Sigmoid colon (tissue), 7 donors: ENCODE data around the gene PROX1. TPM values are rescaled to one million over a fixed set of nuclear protein-coding genes. Genes with fewer than 3 reads are reported as not detected.

ENCODE experiments used
- DNase-seq: peaks from one replicate; pipeline ENCODE4 v3.0.0-alpha.2; 2019
- H3K27ac ChIP-seq, 4 donors: fragments of 200-600 bp; sonication (generic); one replicate each; pipeline ENCODE4 v1.5.1; 2016 to 2019; ENCODE audit warnings: mild to moderate bottlenecking in 1 of 4
- H3K27me3 ChIP-seq, 3 donors: fragments of 200-600 bp; sonication (generic); one replicate each; pipeline ENCODE4 v1.5.1; 2019; ENCODE audit warnings: mild to moderate bottlenecking in 1 of 3
- H3K36me3 ChIP-seq, 4 donors: fragments of 200-600 bp; sonication (generic); one replicate each; pipeline ENCODE4 v1.5.1; 2016 to 2019
- H3K4me1 ChIP-seq, 4 donors: fragments of 200-600 bp; sonication (generic); one replicate each; pipeline ENCODE4 v1.5.1; 2017 to 2019
- H3K4me3 ChIP-seq, 4 donors: fragments of 200-600 bp; sonication (generic); one replicate each; pipeline ENCODE4 v1.5.1; 2017 to 2019; ENCODE audit warnings: mild to moderate bottlenecking in 2 of 4, moderate library complexity in 1 of 4
- H3K9me3 ChIP-seq, 4 donors: fragments of 200-600 bp in 3 of 4; sonication (generic) in 3 of 4; one replicate each; pipeline versions ENCODE4 v1.5.1 to v1.6.1; 2013 to 2019
- CTCF ChIP-seq, 4 experiments: fragments of 450-650 bp in 3 of 4; fragments of 200-600 bp in 1 of 4; IDR thresholded peaks; one replicate each; pipeline ENCODE4 v1.5.1; 2016 to 2019; ENCODE audit warnings: antibody characterized with exemption in 4 of 4, mild to moderate bottlenecking in 3 of 4, moderate library complexity in 2 of 4
- EP300 ChIP-seq, 4 donors: sonication (generic); formaldehyde crosslinking; IDR thresholded peaks; one replicate each; pipeline ENCODE4 v1.6.1; 2017; ENCODE audit warnings: antibody characterized with exemption in 4 of 4
- POLR2A ChIP-seq, 2 donors: fragments of 450-650 bp; IDR thresholded peaks; one replicate each; pipeline ENCODE4 v1.6.1; 2016; ENCODE audit warnings: antibody characterized with exemption in 2 of 2, mild to moderate bottlenecking in 2 of 2, moderate library complexity in 2 of 2
- POLR2AphosphoS5 ChIP-seq, 4 donors: sonication (generic); formaldehyde crosslinking; IDR thresholded peaks; one replicate each; pipeline ENCODE4 v1.6.1; 2017; ENCODE audit warnings: antibody characterized with exemption in 4 of 4
- WGBS, 2 donors: extraction: QIAGEN DNeasy Blood & Tissue Kit; methylation state at CpG; one replicate each; pipeline ENCODE4 v1.1.7; 2013; 5-methylcytosine and 5-hydroxymethylcytosine counted together
- intact Hi-C: fragments of 100-400 bp; cut with DNase I; formaldehyde crosslinking; loops from one replicate; pipeline ENCODE4 v1.15.1; 2023
- polyA plus RNA-seq, 3 donors: library from polyadenylated mRNA; stranded (reverse); fragments of 200-250 nt; gene quantifications; one replicate each; pipeline ENCODE4 v1.2.3, GENCODE V29; 2013
- total RNA-seq, 4 donors: library from RNA; depleted of rRNA; stranded (reverse); fragments of >200 nt; gene quantifications; one replicate each; pipeline ENCODE4 v1.1.0, GENCODE V29; 2016
- donor health status: healthy with polysubstance abuse.
- donor health status: Bipolar disorder and iron deficiency.
- donor health status: healthy.

PROX1 gene
- total and polyA plus RNA-seq, 7 donors = 1.4 to 7.7 (median 5.4) TPM

GRCh38 chr1:214005708-214006107 is 17.9 kb downstream of the PROX1 start:
- Histone ChIP-seq H3K9me3 (no peaks in the 10 kb centered on the region), H3K27me3 (no peaks in the 10 kb centered on the region), H3K27ac (no peak overlapping the region), H3K4me1 (peaks cover 0 to 13% (median 5%) of the 10 kb centered on the region in 4 donors), H3K4me3 (no peak overlapping the region), H3K36me3 (no peaks in the 10 kb centered on the region)
- TF ChIP-seq EP300 (IDR thresholded peaks at IDR 0.05) (no peak), POLR2A (IDR thresholded peaks at IDR 0.05) (no peak), POLR2AphosphoS5 (IDR thresholded peaks at IDR 0.05) (no peak), CTCF (IDR thresholded peaks at IDR 0.05) (no peak)
- DNase-seq = no peak
- 87 to 90% methylated on average over 3 of the region's 3 CpGs for WGBS, 2 donors
- intact Hi-C loops = no loop called here

DNA sequence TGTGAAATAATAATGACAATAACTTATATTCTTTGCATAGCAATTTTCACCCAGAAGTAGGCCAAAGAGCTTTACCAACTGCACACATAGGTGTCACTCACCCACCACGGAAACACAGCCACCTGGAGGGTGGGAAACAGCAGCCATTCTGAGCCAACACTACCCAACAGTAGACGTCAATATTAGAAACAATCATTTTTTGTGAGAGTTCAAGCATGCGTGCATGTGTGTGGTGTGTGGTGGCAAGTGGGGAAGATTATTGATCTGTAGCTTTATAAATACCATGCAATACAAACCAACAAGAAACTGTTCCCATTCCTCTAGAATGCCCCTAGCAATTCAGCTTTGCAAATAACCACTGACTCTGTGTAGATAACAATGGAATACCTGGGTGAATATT is 19.1 kb downstream of the PROX1 start:
- Histone ChIP-seq H3K4me1 (peaks cover 0 to 12% (median 5%) of the 10 kb centered on the region in 4 donors), H3K4me3 (no peak overlapping the region), H3K36me3 (no peaks in the 10 kb centered on the region), H3K27ac (no peak overlapping the region), H3K9me3 (no peaks in the 10 kb centered on the region), H3K27me3 (no peaks in the 10 kb centered on the region)
- DNase-seq = no peak
- WGBS, 2 donors = 86 to 88% methylated on average over 3 of the region's 3 CpGs
- intact Hi-C loops = no loop called here
- TF ChIP-seq CTCF (IDR thresholded peaks at IDR 0.05) (no peak), POLR2AphosphoS5 (IDR thresholded peaks at IDR 0.05) (no peak), EP300 (IDR thresholded peaks at IDR 0.05) (no peak), POLR2A (IDR thresholded peaks at IDR 0.05) (no peak)

DNA sequence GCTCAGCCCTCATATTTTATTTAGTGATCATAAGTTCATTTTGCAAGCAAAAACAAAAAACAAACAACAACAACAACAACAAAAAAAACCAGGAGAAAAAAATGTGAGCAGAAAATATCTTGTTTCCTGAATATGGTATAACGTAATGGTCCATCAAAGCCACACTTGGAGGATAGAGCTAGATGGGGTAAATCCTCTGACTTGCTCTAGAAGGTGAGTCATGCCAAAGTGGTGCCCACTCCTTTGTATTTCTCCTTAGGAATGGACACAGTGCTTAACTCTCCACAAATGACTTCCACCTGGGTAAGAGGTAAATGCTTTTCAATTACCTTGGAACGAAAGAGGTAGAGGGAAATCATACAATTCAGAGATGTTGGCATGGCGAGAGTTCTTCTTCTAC is 20.6 kb downstream of the PROX1 start:
- WGBS, 2 donors = 90 to 92% methylated on average over 3 of the region's 3 CpGs
- Histone ChIP-seq H3K4me3 (no peak overlapping the region), H3K4me1 (peaks cover 0 to under 1% (median 0%) of the 10 kb centered on the region in 4 donors), H3K9me3 (no peaks in the 10 kb centered on the region), H3K36me3 (no peaks in the 10 kb centered on the region), H3K27me3 (no peaks in the 10 kb centered on the region), H3K27ac (no peak overlapping the region)
- DNase-seq = no peak
- intact Hi-C loops = no loop called here
- TF ChIP-seq POLR2AphosphoS5 (IDR thresholded peaks at IDR 0.05) (no peak), EP300 (IDR thresholded peaks at IDR 0.05) (no peak), CTCF (IDR thresholded peaks at IDR 0.05) (no peak), POLR2A (IDR thresholded peaks at IDR 0.05) (no peak)

DNA sequence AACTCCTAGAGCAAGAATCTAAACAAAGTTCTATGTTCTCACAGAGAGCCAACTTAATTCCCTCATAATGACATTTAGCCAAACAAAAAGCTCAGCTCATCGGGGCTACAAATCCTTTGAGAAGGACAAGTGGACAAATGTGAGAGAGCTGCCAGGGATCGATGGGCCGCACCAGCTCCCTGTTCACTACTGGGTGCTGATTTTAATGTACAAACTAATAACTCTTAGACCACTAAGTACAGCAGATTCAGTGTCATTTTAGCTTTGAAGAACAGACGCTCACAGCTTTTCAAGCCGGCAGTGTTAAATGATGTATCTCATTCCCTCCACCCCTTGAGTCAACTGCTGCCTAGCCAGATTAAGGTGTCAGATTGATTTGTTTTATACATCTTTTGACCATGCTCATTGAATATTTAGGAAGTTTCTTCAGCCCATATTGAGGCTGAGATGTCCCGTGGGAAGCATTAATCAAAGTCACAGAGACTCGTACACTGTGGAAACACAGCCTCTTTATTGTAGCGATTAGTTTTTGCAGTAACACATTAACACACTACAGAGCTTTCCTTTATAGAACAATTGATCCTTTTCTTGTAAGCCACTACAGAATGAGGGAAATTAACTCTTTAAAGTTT is 21.1 kb downstream of the PROX1 start:
- no peaks in the 10 kb centered on the region for H3K4me1 ChIP-seq
- no peaks in the 10 kb centered on the region for H3K9me3 ChIP-seq
- no peak overlapping the region for H3K27ac ChIP-seq
- no peak for DNase-seq
- TF ChIP-seq CTCF (IDR thresholded peaks at IDR 0.05) = no peak
- no peak for TF ChIP-seq POLR2A (IDR thresholded peaks at IDR 0.05)
- no peak for TF ChIP-seq POLR2AphosphoS5 (IDR thresholded peaks at IDR 0.05)
- no peak for TF ChIP-seq EP300 (IDR thresholded peaks at IDR 0.05)
- H3K4me3 ChIP-seq = no peak overlapping the region
- intact Hi-C loops = no loop called here
- H3K27me3 ChIP-seq = no peaks in the 10 kb centered on the region
- 67 to 86% methylated on average over 8 of the region's 8 CpGs for WGBS, 2 donors
- H3K36me3 ChIP-seq = no peaks in the 10 kb centered on the region
